HG03108 (cell line): Measurements from ENCODE around the gene SPAG7.

Experiments used
- ATAC-seq: cut with Tn5 transposase; IDR thresholded peaks from one replicate; pipeline ENCODE4 v1.9.1; 2021; ENCODE audit warnings: moderate library complexity; ENCODE audit not compliant: unreplicated experiment

The SPAG7 gene

GRCh38 chr17:4967539-4968485 lies at the start of gene SPAG7:
Gene SPAG7, minus strand, starts transcription at chr17:4967817. Its CDS starts 13 bp downstream, at chr17:4967804.
- ATAC-seq = peak; percentile 45

- no peak for ATAC-seq
Measured at GRCh38 chr17:5014357-5014756, 46.7 kb upstream of the SPAG7 start.

GRCh38 chr17:5011928-5012327 lies 44.3 kb upstream of the SPAG7 start:
- ATAC-seq = peak; percentile 70

GRCh38 chr17:5003214-5003867 lies 35.7 kb upstream of the SPAG7 start:
- no peak for ATAC-seq

- ATAC-seq = no peak
Measured at GRCh38 chr17:5002121-5002788, 34.6 kb upstream of the SPAG7 start.

GRCh38 chr17:5000237-5000639 lies 32.6 kb upstream of the SPAG7 start:
- no peak for ATAC-seq

GRCh38 chr17:4999430-5000093 lies 31.9 kb upstream of the SPAG7 start:
- ATAC-seq = no peak

GRCh38 chr17:4998732-4999429 lies 31.3 kb upstream of the SPAG7 start:
- no peak for ATAC-seq

- no peak for ATAC-seq
Measured at GRCh38 chr17:4998027-4998731, 30.6 kb upstream of the SPAG7 start.

- peak; percentile 88 for ATAC-seq
Measured at GRCh38 chr17:4997302-4998026, 29.8 kb upstream of the SPAG7 start, which contains the start of the genes INCA1 and KIF1C. Gene INCA1, minus strand, starts transcription at chr17:4997522. Its CDS starts 3,085 bp downstream, at chr17:4994437. Gene KIF1C, plus strand, starts transcription at chr17:4997950. Its CDS starts 2,297 bp downstream, at chr17:5000247.

- ATAC-seq = no peak
Measured at GRCh38 chr17:4994081-4994595, 26.5 kb upstream of the SPAG7 start.

- ATAC-seq = no peak
Measured at GRCh38 chr17:4987767-4988567, 20.4 kb upstream of the SPAG7 start.

- peak; percentile 76 for ATAC-seq
Measured at GRCh38 chr17:4986951-4987766, 19.5 kb upstream of the SPAG7 start, which contains the start of gene CAMTA2. Gene CAMTA2, minus strand, starts transcription at chr17:4987675. Its CDS starts 1,453 bp downstream, at chr17:4986222.

GRCh38 chr17:4986403-4986802 lies 18.8 kb upstream of the SPAG7 start:
- ATAC-seq = no peak

GRCh38 chr17:4982305-4982704 lies 14.7 kb upstream of the SPAG7 start:
- no peak for ATAC-seq

- no peak for ATAC-seq
Measured at GRCh38 chr17:4980644-4981216, 13.1 kb upstream of the SPAG7 start.
